ENCODE data around the gene ATP11C. TPM values are rescaled to one million over a fixed set of nuclear protein-coding genes. Genes with fewer than 3 reads are reported as not detected.
"Not testable (repeated sequence)": the region's sequence is repeated elsewhere in the genome, so short reads cannot be mapped to it uniquely, and the experiment has no call there.

The ATP11C gene
- total RNA-seq, 4 donors from 2014 or later = 5.9 to 24.4 (median 14.9) TPM

DNA sequence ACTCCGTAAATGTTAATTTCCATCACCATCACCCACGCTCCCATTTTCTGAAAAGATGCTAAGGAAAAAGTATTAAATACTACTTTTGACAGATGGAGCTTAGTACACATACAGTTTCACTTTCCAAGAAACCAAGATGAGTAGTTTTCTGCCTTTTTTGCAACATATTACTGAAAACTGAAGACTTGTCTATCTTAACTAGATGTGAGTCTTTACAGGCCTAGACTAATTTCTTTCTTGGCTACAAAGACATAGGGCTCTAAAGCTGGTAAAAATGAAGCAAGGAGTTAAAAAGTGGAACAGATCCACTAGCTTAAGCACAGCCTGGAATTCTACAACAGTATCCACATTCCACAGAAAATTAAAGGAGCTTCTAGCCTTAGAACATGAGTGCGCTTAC lies 68.2 kb downstream of the ATP11C start:
- DNase-seq = no peak
- 86 to 93% methylated on average over 3 of the region's 3 CpGs for WGBS, 2 donors
- no peaks in the 10 kb centered on the region for H3K27me3 ChIP-seq
- H3K27ac ChIP-seq = no peak overlapping the region
- no peaks in the 10 kb centered on the region for H3K9me3 ChIP-seq
- H3K36me3 ChIP-seq = no peaks in the 10 kb centered on the region
- TF ChIP-seq, protein P1, sequence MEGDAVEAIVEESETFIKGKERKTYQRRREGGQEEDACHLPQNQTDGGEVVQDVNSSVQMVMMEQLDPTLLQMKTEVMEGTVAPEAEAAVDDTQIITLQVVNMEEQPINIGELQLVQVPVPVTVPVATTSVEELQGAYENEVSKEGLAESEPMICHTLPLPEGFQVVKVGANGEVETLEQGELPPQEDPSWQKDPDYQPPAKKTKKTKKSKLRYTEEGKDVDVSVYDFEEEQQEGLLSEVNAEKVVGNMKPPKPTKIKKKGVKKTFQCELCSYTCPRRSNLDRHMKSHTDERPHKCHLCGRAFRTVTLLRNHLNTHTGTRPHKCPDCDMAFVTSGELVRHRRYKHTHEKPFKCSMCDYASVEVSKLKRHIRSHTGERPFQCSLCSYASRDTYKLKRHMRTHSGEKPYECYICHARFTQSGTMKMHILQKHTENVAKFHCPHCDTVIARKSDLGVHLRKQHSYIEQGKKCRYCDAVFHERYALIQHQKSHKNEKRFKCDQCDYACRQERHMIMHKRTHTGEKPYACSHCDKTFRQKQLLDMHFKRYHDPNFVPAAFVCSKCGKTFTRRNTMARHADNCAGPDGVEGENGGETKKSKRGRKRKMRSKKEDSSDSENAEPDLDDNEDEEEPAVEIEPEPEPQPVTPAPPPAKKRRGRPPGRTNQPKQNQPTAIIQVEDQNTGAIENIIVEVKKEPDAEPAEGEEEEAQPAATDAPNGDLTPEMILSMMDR (IDR thresholded peaks at IDR 0.05) = no peak
- TF ChIP-seq POLR2A (IDR thresholded peaks at IDR 0.05) = no peak
- H3K4me1 ChIP-seq = no peaks in the 10 kb centered on the region
- no peak overlapping the region for H3K4me3 ChIP-seq
- intact Hi-C loops (cut with DNase I) = no loop called here

- H3K36me3 ChIP-seq = no peaks in the 10 kb centered on the region
- no peak overlapping the region for H3K27ac ChIP-seq
- WGBS, 2 donors = 72 to 100% methylated on average over 1 to 4 of the region's 5 CpGs
- TF ChIP-seq, protein P1 (IDR thresholded peaks at IDR 0.05) = no peak
- no peak for TF ChIP-seq POLR2A (IDR thresholded peaks at IDR 0.05)
- no peaks in the 10 kb centered on the region for H3K9me3 ChIP-seq
- intact Hi-C loops (cut with DNase I) = no loop called here
- H3K27me3 ChIP-seq = no peaks in the 10 kb centered on the region
- DNase-seq = no peak
- H3K4me1 ChIP-seq = no peaks in the 10 kb centered on the region
- H3K4me3 ChIP-seq = no peak overlapping the region
Measured at GRCh38 chrX:139862208-139862607, 70.6 kb downstream of the ATP11C start.

DNA sequence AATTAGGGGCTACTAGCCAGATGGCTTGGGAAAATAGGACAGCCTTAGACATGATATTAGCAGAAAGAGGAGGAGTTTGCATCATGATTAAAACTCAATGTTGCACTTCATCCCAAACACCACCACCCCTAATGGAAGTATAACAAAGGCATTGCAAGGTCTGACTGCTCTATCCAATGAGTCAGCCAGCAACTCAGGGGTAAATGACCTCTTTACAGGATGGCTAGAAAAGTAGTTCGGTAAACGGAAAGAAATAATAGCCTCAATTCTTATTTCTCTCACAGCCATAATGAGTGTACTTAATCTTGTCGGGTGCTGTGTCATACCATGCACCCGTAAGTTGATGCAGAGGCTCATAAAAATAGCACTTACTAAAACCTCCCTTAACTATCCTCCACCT lies 76.0 kb downstream of the ATP11C start:
- H3K36me3 ChIP-seq; H3K27ac ChIP-seq; DNase-seq; H3K4me1 ChIP-seq; intact Hi-C loops (cut with DNase I); H3K9me3 ChIP-seq; H3K4me3 ChIP-seq; H3K27me3 ChIP-seq: not testable (repeated sequence)
- WGBS, 2 donors = 76 to 81% methylated on average over 4 of the region's 4 CpGs

DNA sequence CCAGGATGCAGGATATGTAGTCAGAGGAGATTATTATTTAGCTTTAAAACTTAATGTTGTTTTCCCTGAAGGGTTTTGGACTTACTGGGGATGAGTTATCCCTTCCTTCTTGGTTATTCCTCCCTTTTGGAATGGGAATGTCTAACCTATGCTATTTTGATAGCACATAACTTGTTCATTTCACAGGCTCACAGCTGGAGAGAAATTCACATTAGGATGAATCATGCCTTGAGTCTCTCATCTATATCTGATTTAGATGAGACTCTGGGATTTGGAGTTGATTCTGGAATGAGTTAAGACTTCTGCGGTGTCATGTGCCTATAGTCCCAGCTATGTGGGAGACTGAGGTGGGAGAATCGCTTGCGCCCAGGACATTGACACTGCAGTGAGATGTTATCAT lies 81.1 kb downstream of the ATP11C start:
- Histone ChIP-seq H3K4me1 (no peaks in the 10 kb centered on the region), H3K4me3 (no peak overlapping the region), H3K27ac (no peak overlapping the region), H3K9me3 (no peaks in the 10 kb centered on the region), H3K36me3 (no peaks in the 10 kb centered on the region), H3K27me3 (no peaks in the 10 kb centered on the region)
- no peak for DNase-seq
- TF ChIP-seq POLR2A (IDR thresholded peaks at IDR 0.05) = no peak
- TF ChIP-seq, protein P1 (IDR thresholded peaks at IDR 0.05) = no peak
- WGBS, 2 donors = 96 to 100% methylated on average over 3 of the region's 3 CpGs
- intact Hi-C loops (cut with DNase I) = no loop called here

- intact Hi-C loops (cut with DNase I) = no loop called here
- DNase-seq = no peak
- no peak overlapping the region for H3K27ac ChIP-seq
- TF ChIP-seq POLR2A (IDR thresholded peaks at IDR 0.05) = no peak
- TF ChIP-seq, protein P1 (IDR thresholded peaks at IDR 0.05) = no peak
- WGBS, 2 donors = 44 to 100% methylated on average over 1 of the region's 2 CpGs
- no peaks in the 10 kb centered on the region for H3K9me3 ChIP-seq
- no peak overlapping the region for H3K4me3 ChIP-seq
- no peaks in the 10 kb centered on the region for H3K4me1 ChIP-seq
- no peaks in the 10 kb centered on the region for H3K36me3 ChIP-seq
- no peaks in the 10 kb centered on the region for H3K27me3 ChIP-seq
Measured at GRCh38 chrX:139850968-139851367, 81.9 kb downstream of the ATP11C start.

- H3K27me3 ChIP-seq = no peaks in the 10 kb centered on the region
- no peak overlapping the region for H3K27ac ChIP-seq
- no peaks in the 10 kb centered on the region for H3K9me3 ChIP-seq
- DNase-seq = no peak
- H3K4me1 ChIP-seq = peaks cover 0 to 10% (median 0%) of the 10 kb centered on the region in 3 donors
- intact Hi-C loops (cut with DNase I) = no loop called here
- no peak overlapping the region for H3K4me3 ChIP-seq
- WGBS, 2 donors = 43 to 45% methylated on average over 1 to 2 of the region's 2 CpGs
- TF ChIP-seq, protein P1 (IDR thresholded peaks at IDR 0.05) = no peak
- TF ChIP-seq POLR2A (IDR thresholded peaks at IDR 0.05) = no peak
- H3K36me3 ChIP-seq = no peaks in the 10 kb centered on the region
Measured at GRCh38 chrX:139844884-139845283, 88.0 kb downstream of the ATP11C start.
